Erythroblast (primary cell): Measurements from ENCODE around the gene RSU1.

ENCODE experiments used
- GATA1 ChIP-seq: IDR thresholded peaks from 2 replicates; pipeline ENCODE4 v1.6.1; 2011; ENCODE audit warnings: low read depth, mild to moderate bottlenecking, control low read depth, low read length, moderate library complexity
- POLR2A ChIP-seq: IDR thresholded peaks from 2 replicates; pipeline ENCODE4 v1.6.1; 2011; ENCODE audit warnings: mild to moderate bottlenecking, low read length

DNA sequence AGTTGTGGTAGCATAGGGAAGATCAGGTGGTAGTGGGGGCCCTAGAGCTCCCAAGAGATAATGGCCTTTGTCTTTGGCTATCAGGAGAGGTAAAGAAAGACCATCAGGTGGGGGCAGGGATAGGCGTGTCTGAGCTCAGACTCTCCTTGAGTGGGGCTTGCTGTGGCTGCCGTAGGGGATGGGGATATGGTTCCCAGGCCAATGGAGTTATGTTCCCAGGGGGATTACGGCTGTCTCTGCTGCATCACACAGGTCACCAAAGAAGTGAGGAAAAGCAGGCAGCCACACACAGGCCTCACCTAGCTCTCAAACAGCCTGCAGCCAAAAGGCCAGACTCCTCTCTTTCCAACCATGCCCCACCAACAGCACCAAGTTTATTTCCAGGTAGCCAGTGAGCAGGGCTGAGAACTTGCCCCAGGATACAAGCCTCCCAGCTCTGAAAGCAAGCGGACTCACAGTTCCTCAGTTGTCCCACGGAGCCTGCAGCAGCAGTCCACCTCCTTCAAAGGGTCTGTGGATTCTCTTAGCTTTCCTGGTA is 257.9 kb downstream of the RSU1 start:
- TF ChIP-seq POLR2A, result no peak
- no peak for TF ChIP-seq GATA1
